ENCODE data around the gene DNAI7.

The DNAI7 gene

DNA sequence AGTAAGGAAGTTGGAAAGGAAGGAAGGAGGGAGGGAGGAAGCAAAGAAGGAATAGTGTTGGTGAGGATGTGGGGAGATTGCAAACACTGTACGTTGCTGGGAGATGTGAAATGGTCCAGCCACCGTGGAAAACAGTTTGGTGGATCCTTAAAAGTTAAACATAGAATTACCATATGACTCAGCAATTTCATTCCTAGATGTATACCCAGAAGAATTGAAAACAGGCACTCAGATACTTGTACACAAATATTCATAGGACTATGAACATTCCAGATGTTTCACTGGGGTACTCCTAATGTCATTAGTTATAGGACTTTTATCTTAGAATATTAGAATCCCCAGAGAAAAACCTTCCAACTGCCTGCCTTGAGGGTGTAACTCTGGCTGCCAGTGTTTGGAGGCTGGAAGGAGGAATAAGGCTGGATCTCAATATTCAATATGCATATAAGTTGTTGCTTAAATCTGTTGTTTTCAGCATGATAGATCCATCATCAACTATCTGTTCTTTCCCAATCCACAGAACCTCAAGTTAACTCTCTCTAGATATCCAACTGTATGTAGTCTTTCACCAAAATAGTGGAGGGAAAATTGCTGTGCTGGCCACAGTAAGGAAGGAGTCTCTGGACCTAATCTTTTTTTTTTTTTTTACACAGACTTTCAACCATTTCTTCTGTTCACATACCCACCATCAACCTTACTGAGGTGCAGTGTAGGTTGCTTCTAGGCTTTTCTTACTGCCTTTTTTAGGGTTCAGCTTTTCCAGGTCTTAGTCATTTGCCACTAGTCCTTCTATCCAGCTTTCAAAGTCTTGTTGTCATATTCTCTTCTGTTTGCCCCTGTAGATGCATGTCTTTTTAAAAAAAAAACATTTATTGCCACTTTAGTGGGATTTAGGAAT is 94.5 kb downstream of the DNAI7 start:
- DNase-seq, result no peak

DNA sequence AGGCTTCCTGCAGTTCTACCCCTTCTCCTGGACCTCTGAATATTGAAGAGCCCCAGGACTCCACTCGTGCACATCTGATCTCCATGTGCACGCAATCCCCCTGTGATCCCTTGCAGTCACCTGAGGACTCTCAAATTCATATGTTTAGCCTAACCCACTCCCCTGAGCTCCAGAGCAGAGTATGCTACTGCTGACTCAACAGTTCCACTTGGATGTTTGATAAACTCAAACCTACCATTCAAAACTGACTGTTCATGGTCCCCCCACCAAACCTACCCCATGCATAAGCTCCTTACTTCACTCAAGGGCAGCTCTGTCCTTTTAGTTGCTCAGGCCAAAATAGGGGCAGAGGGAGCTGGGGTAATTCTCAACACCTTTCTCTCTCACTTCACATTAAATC is 96.0 kb downstream of the DNAI7 start:
- no peak for DNase-seq

GRCh38 chr12:25089738-25090137 is 105.2 kb downstream of the DNAI7 start:
- DNase-seq, result no peak

GRCh38 chr12:25087596-25087995 is 107.4 kb downstream of the DNAI7 start:
- DNase-seq, result no peak

GRCh38 chr12:25084816-25085215 is 110.1 kb downstream of the DNAI7 start:
- no peak for DNase-seq

DNA sequence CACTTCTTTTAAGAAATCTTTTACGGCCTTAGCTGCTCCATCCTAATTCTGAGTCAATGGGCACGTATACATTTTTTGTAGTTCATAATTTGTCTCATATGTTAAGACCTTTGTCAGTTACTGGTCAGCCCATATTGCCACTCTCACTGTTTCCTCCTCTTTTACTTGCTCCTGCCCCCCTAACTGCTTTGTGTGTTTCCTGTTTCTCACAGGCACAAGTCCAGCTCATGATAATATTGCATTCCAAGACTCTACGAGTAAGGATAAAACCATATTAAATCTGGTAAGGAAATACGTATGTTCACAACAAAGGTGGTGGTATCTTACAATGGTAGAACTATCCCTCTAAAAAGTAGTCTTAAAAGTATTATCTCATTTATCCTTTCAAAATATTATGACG is 111.7 kb downstream of the DNAI7 start:
- no peak for DNase-seq

DNA sequence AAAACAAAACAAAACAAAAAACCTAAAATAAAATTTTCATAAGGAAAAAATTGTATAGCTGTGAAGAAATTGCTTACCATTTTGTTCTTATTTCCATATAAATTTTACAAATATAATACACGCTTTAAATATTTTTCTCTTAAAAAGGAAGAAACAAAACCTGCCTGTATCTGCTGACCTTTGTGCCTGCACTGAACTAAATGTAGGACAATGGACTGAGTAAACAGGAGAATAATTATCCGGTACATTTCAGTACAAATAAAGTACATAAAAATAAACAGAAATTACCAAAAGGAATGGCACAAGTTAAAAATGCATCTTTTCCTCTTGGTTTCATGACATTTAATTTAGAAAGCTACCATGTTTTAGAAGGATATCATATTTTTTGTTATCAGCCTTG is 112.3 kb downstream of the DNAI7 start:
- no peak for DNase-seq

- no peak for DNase-seq
Measured at GRCh38 chr12:25079393-25079792, 115.6 kb downstream of the DNAI7 start.

- no peak for DNase-seq
Measured at GRCh38 chr12:25074954-25075353, 120.0 kb downstream of the DNAI7 start.

DNA sequence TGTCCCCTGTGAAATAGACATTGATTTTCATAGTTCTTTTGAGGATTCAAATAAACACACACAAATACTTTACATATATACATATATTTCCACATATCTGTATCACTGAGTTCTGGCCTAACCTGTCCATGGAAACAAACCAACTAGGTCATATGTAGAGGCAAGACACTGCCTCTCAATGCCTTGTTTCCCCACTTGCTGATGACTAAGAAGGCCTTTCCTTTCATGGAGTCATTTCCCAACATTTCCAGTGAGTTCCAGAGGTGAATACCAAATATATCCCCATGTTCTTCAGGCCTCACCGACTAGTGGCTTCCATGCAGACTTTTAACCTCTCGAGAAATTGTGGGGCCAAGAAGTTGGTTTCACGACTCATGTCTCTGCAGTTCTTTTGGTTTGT is 120.8 kb downstream of the DNAI7 start:
- no peak for DNase-seq

DNA sequence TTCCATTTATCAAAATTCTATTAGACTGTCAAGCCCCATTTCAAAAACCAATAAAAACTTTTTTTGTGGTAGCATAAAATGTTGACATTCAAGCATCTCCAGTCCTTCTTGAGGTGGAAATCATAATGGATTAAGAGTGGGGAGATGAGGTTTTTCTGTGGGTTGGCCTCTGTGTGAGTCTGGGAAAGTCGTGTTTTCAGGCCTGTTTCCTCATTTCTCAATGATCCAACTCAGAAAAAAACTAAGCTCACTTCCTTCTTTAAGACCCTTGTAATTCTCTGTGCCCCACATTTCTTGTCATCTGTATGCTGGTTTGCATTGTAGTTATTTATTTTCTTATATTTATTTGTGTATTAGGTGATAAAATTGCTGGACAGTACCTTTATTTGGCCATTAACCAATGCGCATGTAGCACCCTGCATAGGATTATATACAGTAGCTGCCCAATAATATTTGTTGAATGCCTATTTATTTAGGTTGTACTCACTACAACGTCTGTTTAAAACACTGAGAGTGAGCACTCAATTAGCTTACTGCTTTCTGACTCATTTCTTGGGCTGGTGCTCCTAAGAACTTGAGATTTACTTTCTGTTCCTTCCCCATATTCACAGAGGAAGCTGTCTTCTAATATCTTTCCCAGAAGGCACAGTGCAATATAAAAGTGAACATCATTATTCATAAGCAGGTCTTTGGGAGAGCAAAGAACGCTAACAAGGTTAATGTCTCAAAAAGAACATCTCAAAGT is 121.9 kb downstream of the DNAI7 start:
- no peak for DNase-seq

DNA sequence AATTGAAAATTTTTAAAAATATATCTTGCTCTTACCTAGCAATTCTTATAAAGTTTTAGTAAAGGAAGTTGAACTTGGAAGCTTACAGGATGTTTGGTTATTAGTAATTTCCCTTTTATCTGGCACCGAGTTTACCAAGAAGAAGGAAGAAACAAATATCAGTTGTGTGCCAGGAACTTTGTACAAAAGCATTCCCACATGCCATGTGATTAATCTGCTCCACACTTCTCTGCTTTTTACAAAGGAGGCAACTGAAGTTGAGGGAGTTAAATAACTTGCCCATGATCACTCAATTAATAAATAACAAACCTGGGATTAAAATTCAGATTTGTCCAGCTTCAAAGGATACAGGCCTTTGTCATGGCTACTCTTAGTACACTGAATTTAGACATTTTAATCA is 123.6 kb downstream of the DNAI7 start:
- DNase-seq, result no peak

DNA sequence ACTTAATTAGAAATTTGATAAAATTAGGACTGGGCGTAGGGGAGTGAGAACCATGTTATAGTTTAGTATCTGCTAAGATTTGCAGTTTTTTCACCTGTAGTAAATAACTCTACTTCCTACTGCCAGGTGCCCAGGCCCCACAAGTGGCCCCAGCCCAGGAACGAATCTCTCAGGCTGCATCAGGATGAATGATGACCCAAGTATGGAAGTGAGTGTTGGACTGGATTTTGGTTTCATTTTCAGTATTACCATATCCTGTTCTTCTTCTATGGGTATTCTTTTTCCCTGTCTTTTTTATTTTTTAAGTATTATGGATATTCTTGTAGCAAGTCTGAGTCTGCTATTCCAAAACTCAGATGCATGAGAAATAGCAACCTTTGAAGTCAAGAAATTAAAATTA is 125.7 kb downstream of the DNAI7 start:
- no peak for DNase-seq

DNA sequence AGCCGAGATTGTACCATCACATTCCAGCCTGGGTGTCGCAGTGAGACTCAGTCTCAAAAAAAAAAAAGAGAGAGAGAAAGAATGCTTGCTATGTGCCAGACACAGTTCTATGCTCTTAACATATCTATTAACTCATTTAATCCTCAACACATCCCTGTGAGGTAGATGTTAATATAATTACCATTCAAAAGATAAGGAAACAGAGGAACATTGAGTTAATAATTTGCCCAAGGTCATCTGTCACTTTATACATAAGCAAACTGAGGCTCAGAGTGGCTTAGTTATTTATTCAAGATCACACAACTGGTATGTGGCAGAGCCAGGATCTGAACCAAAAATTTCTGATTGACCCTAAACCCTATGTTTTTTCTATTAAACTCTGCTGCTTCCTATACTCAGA is 129.9 kb downstream of the DNAI7 start:
- DNase-seq, result no peak

- no peak for DNase-seq
Measured at GRCh38 chr12:25063873-25064628, 130.9 kb downstream of the DNAI7 start.

GRCh38 chr12:25058658-25059058 is 136.3 kb downstream of the DNAI7 start:
- no peak for DNase-seq
